Trophoblast cell (in vitro differentiated cells and primary cell): ENCODE measurements around the gene MTRFR.
A peak's percentile ranks its signal among the peaks of the same experiment; 100 is the strongest.

ENCODE experiments used
- DNase-seq, 2 donors: peaks; one replicate each; pipeline ENCODE4 v3.0.0-alpha.2; 2016
- H2AFZ ChIP-seq: 2 replicates; pipeline ENCODE4 v1.6.1; 2013; ENCODE audit warnings: low read length, moderate library complexity, mild to moderate bottlenecking; ENCODE audit not compliant: insufficient read depth, poor library complexity
- H2AK5ac ChIP-seq: 2 replicates; pipeline ENCODE4 v1.6.1; 2013; ENCODE audit warnings: mild to moderate bottlenecking, low read length
- H2BK120ac ChIP-seq: 2 replicates; pipeline ENCODE4 v1.6.1; 2013; ENCODE audit warnings: low read length, mild to moderate bottlenecking, moderate library complexity; ENCODE audit not compliant: insufficient read depth, poor library complexity
- H2BK12ac ChIP-seq: 2 replicates; pipeline ENCODE4 v1.6.1; 2013; ENCODE audit warnings: mild to moderate bottlenecking, low read length, moderate library complexity
- H2BK5ac ChIP-seq: 2 replicates; pipeline ENCODE4 v1.6.1; 2013; ENCODE audit warnings: low read length, low read depth, moderate library complexity, mild to moderate bottlenecking; ENCODE audit not compliant: poor library complexity
- H3K14ac ChIP-seq: 2 replicates; pipeline ENCODE4 v1.6.1; 2013; ENCODE audit warnings: mild to moderate bottlenecking, low read length
- H3K18ac ChIP-seq: 2 replicates; pipeline ENCODE4 v1.6.1; 2013; ENCODE audit warnings: mild to moderate bottlenecking, low read length
- H3K23ac ChIP-seq: 2 replicates; pipeline ENCODE4 v1.6.1; 2013; ENCODE audit warnings: low read length
- H3K27ac ChIP-seq: 2 replicates; pipeline ENCODE4 v1.5.1; 2013; ENCODE audit warnings: low read depth, mild to moderate bottlenecking, inconsistent platforms, low read length, moderate library complexity
- H3K27me3 ChIP-seq: 2 replicates; pipeline ENCODE4 v1.6.1; 2013; ENCODE audit warnings: inconsistent platforms, mild to moderate bottlenecking, low read length, moderate library complexity; ENCODE audit not compliant: insufficient read depth
- H3K36me3 ChIP-seq, 2 experiments: 1 replicate in 1 of 2; 2 replicates in 1 of 2; pipeline ENCODE4 v1.6.1; 2013; ENCODE audit warnings: low read length in 2 of 2, mild to moderate bottlenecking in 2 of 2, moderate library complexity in 1 of 2; ENCODE audit not compliant: insufficient read depth in 2 of 2, control insufficient read depth in 1 of 2
- H3K4ac ChIP-seq: 2 replicates; pipeline ENCODE4 v1.6.1; 2013; ENCODE audit warnings: low read depth, mild to moderate bottlenecking, low read length, moderate library complexity
- H3K4me1 ChIP-seq, 2 experiments: 1 replicate in 1 of 2; 2 replicates in 1 of 2; pipeline ENCODE4 v1.6.1; 2013; ENCODE audit warnings: low read length in 2 of 2, mild to moderate bottlenecking in 2 of 2, moderate library complexity in 1 of 2; ENCODE audit not compliant: insufficient read depth in 2 of 2, control insufficient read depth in 1 of 2
- H3K4me2 ChIP-seq: 2 replicates; pipeline ENCODE4 v1.6.1; 2013; ENCODE audit warnings: inconsistent platforms, mild to moderate bottlenecking, low read length, moderate library complexity
- H3K4me3 ChIP-seq: 2 replicates; pipeline ENCODE4 v1.5.1; 2013; ENCODE audit warnings: mild to moderate bottlenecking, low read depth, low read length, inconsistent platforms
- H3K79me1 ChIP-seq: one replicate; pipeline ENCODE4 v1.6.1; 2013; ENCODE audit warnings: low read length
- H3K79me2 ChIP-seq: 2 replicates; pipeline ENCODE4 v1.6.1; 2013; ENCODE audit warnings: low read length, mild to moderate bottlenecking; ENCODE audit not compliant: control insufficient read depth, insufficient read depth, poor library complexity
- H3K9ac ChIP-seq: 2 replicates; pipeline ENCODE4 v1.6.1; 2013; ENCODE audit warnings: mild to moderate bottlenecking, low read length
- H3K9me3 ChIP-seq: 2 replicates; pipeline ENCODE4 v1.6.1; 2013; ENCODE audit warnings: low read depth, mild to moderate bottlenecking, control low read depth, inconsistent platforms, low read length; ENCODE audit not compliant: insufficient read depth
- H4K12ac ChIP-seq: 2 replicates; pipeline ENCODE4 v1.6.1; 2013; ENCODE audit warnings: low read depth, mild to moderate bottlenecking, low read length, moderate library complexity
- H4K8ac ChIP-seq: 2 replicates; pipeline ENCODE4 v1.6.1; 2013; ENCODE audit warnings: low read depth, mild to moderate bottlenecking, low read length, moderate library complexity
- H4K91ac ChIP-seq: one replicate; pipeline ENCODE4 v1.6.1; 2013; ENCODE audit warnings: low read depth, mild to moderate bottlenecking, low read length, moderate library complexity
- WGBS: extraction: QIAGEN DNeasy Blood & Tissue Kit; methylation state at CpG from one replicate; pipeline ENCODE4 v1.1.7; 2013; ENCODE audit warnings: missing lambda C conversion rate; ENCODE audit not compliant: insufficient read length, insufficient coverage; ENCODE audit errors: extremely low coverage; 5-methylcytosine and 5-hydroxymethylcytosine counted together

Gene MTRFR

GRCh38 chr12:123233505-123234308, 471 bp downstream of the MTRFR start:
- H4K8ac ChIP-seq = peak overlapping the region; percentile 89

GRCh38 chr12:123237646-123238329, 4.6 kb downstream of the MTRFR start:
- peak; percentile 72 to 92 for DNase-seq
- Histone ChIP-seq H3K36me3 (peaks cover 0 to 2% of the 10 kb centered on the region in 2 experiments), H3K4me2 (no peak overlapping the region), H2BK12ac (no peak overlapping the region), H3K4me1 (peaks cover 2 to 7% of the 10 kb centered on the region in 2 experiments), H2AK5ac (no peak overlapping the region), H3K4me3 (no peak overlapping the region), H2BK5ac (no peak overlapping the region), H3K9me3 (peaks cover 2% of the 10 kb centered on the region), H3K27me3 (no peaks in the 10 kb centered on the region), H3K4ac (no peak overlapping the region), H3K27ac (no peak overlapping the region), H3K9ac (no peak overlapping the region), H2AFZ (no peak overlapping the region), H4K12ac (no peak overlapping the region), H3K14ac (no peak overlapping the region), H2BK120ac (no peak overlapping the region), H3K23ac (no peak overlapping the region), H4K8ac (no peak overlapping the region), H4K91ac (no peak overlapping the region), H3K18ac (no peak overlapping the region), H3K79me2 (peaks cover 9% of the 10 kb centered on the region), H3K79me1 (peaks cover 4% of the 10 kb centered on the region)
- WGBS = no CpG with 5 or more reads among the region's 6 CpGs

More at GRCh38 chr12:123233505-123234308, 471 bp downstream of the MTRFR start:
- H3K27ac ChIP-seq = peak overlapping the region; percentile 62
- no peak overlapping the region for H3K23ac ChIP-seq
- H2AK5ac ChIP-seq = peak overlapping the region; percentile 84
- peak overlapping the region; percentile 49 for H4K12ac ChIP-seq
- H2BK12ac ChIP-seq = no peak overlapping the region
- peaks cover 5 to 7% of the 10 kb centered on the region in 2 experiments for H3K4me1 ChIP-seq
- H3K4ac ChIP-seq = peak overlapping the region; percentile 95
- H4K91ac ChIP-seq = peak overlapping the region; percentile 64
- H3K4me3 ChIP-seq = peak overlapping the region; percentile 81
- H2BK120ac ChIP-seq = peak overlapping the region; percentile 64
- H3K79me1 ChIP-seq = peaks cover 6% of the 10 kb centered on the region
- no peak for DNase-seq
- peaks cover 9% of the 10 kb centered on the region for H3K79me2 ChIP-seq
- H3K9ac ChIP-seq = peak overlapping the region; percentile 81
- no peaks in the 10 kb centered on the region for H3K27me3 ChIP-seq
- H3K18ac ChIP-seq = peak overlapping the region; percentile 83
- no peaks in the 10 kb centered on the region for H3K36me3 ChIP-seq
- WGBS = no CpG with 5 or more reads among the region's 42 CpGs
- peak overlapping the region; percentile 86 for H2AFZ ChIP-seq
- peaks cover 2% of the 10 kb centered on the region for H3K9me3 ChIP-seq
- peak overlapping the region; percentile 81 for H3K4me2 ChIP-seq
- H3K14ac ChIP-seq = peak overlapping the region; percentile 74
- H2BK5ac ChIP-seq = peak overlapping the region; percentile 35

GRCh38 chr12:123238330-123238682, 5.1 kb downstream of the MTRFR start:
- no peak overlapping the region for H3K4me3 ChIP-seq
- H3K4me2 ChIP-seq = no peak overlapping the region
- H4K12ac ChIP-seq = no peak overlapping the region
- no peak overlapping the region for H3K9ac ChIP-seq
- H2BK120ac ChIP-seq = no peak overlapping the region
- no CpG with 5 or more reads among the region's 2 CpGs for WGBS
- H3K79me1 ChIP-seq = peaks cover 4% of the 10 kb centered on the region
- peaks cover 0 to 2% of the 10 kb centered on the region in 2 experiments for H3K36me3 ChIP-seq
- H4K91ac ChIP-seq = no peak overlapping the region
- no peak overlapping the region for H3K4ac ChIP-seq
- no peak overlapping the region for H2AK5ac ChIP-seq
- H4K8ac ChIP-seq = no peak overlapping the region
- H3K27me3 ChIP-seq = no peaks in the 10 kb centered on the region
- no peak overlapping the region for H3K27ac ChIP-seq
- no peak overlapping the region for H2AFZ ChIP-seq
- no peak for DNase-seq
- no peak overlapping the region for H3K14ac ChIP-seq
- no peak overlapping the region for H3K23ac ChIP-seq
- H3K18ac ChIP-seq = no peak overlapping the region
- peaks cover 2 to 7% of the 10 kb centered on the region in 2 experiments for H3K4me1 ChIP-seq
- peaks cover 2% of the 10 kb centered on the region for H3K9me3 ChIP-seq
- peaks cover 9% of the 10 kb centered on the region for H3K79me2 ChIP-seq
- no peak overlapping the region for H2BK12ac ChIP-seq
- H2BK5ac ChIP-seq = no peak overlapping the region

GRCh38 chr12:123238961-123239360, 5.7 kb downstream of the MTRFR start:
- H4K8ac ChIP-seq = no peak overlapping the region
- H2BK5ac ChIP-seq = no peak overlapping the region
- no peak overlapping the region for H2BK12ac ChIP-seq
- H3K18ac ChIP-seq = no peak overlapping the region
- no peak overlapping the region for H3K4me2 ChIP-seq
- H3K27ac ChIP-seq = no peak overlapping the region
- H3K14ac ChIP-seq = no peak overlapping the region
- no peaks in the 10 kb centered on the region for H3K79me1 ChIP-seq
- peaks cover 3 to 4% of the 10 kb centered on the region in 2 experiments for H3K36me3 ChIP-seq
- H3K9ac ChIP-seq = no peak overlapping the region
- no peak overlapping the region for H2BK120ac ChIP-seq
- H3K4ac ChIP-seq = no peak overlapping the region
- no peak overlapping the region for H3K23ac ChIP-seq
- peaks cover 1 to 5% of the 10 kb centered on the region in 2 experiments for H3K4me1 ChIP-seq
- DNase-seq = peak; percentile 71 to 80
- no peak overlapping the region for H3K4me3 ChIP-seq
- no peaks in the 10 kb centered on the region for H3K27me3 ChIP-seq
- no peak overlapping the region for H4K91ac ChIP-seq
- no peaks in the 10 kb centered on the region for H3K9me3 ChIP-seq
- H2AK5ac ChIP-seq = no peak overlapping the region
- H3K79me2 ChIP-seq = peaks cover 2% of the 10 kb centered on the region
- no CpG with 5 or more reads among the region's 6 CpGs for WGBS
- no peak overlapping the region for H4K12ac ChIP-seq
- no peak overlapping the region for H2AFZ ChIP-seq
